HG02798 (cell line): ENCODE measurements around the gene GSN.

Experiments used
- ATAC-seq: cut with Tn5 transposase; IDR thresholded peaks from one replicate; pipeline ENCODE4 v1.9.1; 2021; ENCODE audit warnings: mild to moderate bottlenecking; ENCODE audit not compliant: unreplicated experiment, poor library complexity

Gene GSN

GRCh38 chr9:121242959-121243346, 25.0 kb upstream of the GSN start:
- ATAC-seq: no peak

DNA sequence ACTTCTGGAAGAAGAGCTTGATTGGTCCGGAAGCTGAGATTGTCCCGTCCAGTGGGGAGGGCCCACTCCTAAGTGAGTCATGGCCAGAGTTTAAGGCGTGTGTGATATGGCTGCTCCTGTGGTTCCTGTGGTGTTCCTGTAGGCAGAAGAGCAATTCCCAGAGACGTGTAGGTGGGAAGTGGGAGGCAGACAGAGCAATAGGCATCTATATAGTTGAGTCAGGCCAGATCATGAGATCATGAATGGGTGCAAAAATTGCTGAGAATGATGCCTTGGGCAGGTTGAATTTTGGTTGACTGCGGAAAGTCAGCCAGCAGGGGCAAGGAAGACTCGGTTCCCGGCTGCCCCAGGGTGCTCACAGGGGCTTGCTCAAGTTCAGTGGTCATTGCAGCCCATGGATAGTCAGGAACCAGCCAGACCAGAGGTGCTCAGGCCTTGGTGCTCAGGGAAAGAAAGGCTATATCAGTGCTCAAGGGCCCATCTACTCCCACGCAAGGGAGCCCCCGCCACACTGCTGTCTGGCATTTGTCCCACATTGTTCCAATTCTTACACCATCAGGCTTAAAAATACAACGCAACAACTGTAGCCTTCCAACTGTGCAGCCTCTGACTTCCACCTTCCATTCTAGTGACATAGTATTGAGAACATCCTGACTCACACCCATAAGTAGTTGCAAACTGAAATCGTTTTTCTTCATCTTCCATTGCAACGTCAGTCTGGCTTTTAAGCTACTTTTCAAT, 21.0 kb upstream of the GSN start:
- ATAC-seq: no peak

- no peak for ATAC-seq
Measured at GRCh38 chr9:121249563-121249962, 18.4 kb upstream of the GSN start.

- ATAC-seq: no peak
Measured at GRCh38 chr9:121252104-121252851, 15.7 kb upstream of the GSN start.

DNA sequence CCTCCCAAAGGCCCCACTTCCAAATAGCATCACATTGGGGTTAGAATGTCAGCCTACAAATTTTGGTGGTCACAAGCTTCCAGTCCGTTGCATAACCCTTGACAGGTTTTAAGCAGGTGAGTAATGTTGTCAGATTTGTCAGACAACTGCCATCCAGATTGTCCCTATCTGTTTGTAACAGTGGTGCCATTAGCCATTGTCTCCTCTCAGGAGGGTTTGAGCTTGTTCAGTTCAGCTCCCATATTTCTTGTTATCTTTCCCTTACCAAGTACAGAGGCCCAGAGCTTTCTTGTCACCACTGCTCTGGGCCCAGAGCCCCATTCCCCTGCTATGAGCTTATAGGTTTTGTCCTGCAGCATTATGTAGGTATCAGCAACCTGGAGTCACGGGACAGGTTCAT, 14.8 kb upstream of the GSN start:
- no peak for ATAC-seq

DNA sequence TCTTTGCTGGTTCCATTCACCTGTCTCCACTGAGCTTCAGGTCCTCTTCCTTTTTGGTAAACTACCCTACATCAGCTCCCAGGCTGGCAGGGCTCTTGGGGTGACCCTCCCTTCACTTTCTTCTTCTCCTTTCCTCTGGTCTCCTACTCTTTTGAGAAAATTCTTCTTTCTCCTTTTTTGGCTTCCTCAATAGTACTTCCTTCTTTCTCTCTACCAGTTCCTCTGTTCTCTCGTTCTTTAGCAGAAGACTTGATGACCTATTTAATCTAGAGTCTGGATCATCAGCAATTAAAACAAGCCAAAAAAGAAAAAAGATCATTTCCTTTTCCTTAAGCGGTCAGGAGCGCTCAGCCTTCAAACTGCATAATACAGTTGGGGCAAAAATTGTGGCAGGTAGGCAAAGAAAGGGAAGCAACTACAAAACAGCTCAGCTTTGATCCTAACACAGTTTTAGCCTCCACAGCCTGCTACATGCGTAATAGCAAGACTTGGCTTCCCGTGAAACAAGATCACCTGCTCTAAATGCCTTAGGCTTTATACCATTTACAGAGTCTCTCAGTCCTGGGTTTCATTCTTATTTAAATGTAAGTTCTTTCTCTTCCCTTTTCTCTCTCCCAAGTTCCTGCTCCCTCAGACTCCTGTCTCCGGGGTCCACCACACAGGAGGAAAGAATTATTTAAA, 14.0 kb upstream of the GSN start:
- ATAC-seq: no peak

DNA sequence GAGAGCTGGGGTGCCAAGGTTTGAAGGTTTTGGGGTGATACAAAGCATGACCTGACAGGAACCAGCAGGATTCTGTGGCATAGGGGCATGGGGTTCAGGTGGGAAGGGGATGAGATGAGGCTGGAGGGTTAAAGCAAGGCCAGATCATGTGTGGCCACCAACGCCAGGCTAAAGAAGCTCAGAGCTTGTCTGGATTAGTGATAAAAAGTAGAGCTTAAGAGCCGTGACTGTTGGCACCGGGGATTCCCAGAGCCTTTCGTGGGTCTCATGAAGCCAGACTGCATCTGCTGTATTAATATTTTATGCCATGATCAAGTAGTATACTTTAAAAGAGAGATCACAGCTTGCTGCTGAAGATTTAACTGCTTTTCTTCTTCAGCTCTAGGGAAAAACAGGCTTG, 8.5 kb upstream of the GSN start:
- no peak for ATAC-seq

DNA sequence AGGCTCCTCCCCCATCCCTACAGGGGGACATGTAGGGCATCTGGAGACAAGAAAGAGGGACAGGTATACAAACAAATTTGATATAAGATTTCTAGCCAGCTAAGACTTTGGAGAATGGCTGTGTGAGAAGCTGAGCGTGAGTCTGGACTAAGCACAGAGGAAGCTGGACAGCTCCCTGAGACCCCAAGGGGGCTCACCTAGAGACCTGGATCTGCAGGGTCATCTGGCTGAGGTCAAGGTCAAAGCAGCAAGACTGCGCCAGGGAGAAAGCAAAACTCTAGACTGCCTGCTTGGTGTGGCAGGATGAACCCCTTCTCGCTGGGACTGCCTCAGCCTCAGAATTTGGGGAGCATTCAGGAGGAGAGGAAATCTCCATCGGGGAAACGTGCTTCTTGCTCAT, 8.0 kb upstream of the GSN start:
- ATAC-seq: no peak

GRCh38 chr9:121260457-121261106, 7.4 kb upstream of the GSN start:
- ATAC-seq: no peak

- no peak for ATAC-seq
Measured at GRCh38 chr9:121261107-121261460, 6.9 kb upstream of the GSN start.

GRCh38 chr9:121261755-121262154, 6.2 kb upstream of the GSN start:
- ATAC-seq: no peak

GRCh38 chr9:121262423-121262822, 5.5 kb upstream of the GSN start:
- no peak for ATAC-seq

DNA sequence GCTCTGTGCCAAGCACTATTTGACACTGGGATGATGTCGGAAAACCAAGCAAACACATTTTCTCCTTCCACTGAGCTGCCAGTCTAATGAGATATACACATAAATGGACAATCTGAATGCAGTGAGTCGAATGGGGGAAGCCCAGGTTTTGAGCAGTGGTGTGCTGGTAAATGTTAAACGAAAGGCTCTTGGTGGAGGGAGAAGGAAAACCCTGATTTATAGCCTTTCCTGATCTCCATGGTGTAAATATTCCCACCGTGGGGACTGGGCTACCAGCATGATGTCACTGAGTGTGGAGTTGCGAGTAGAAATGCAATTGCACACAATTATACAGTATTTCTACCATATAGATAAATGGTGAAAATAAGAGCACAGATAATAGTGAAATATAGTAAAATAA, 5.0 kb upstream of the GSN start:
- no peak for ATAC-seq

GRCh38 chr9:121266356-121266755, 1.6 kb upstream of the GSN start:
- ATAC-seq: no peak

- no peak for ATAC-seq
Measured at GRCh38 chr9:121266906-121267650, 884 bp upstream of the GSN start.

DNA sequence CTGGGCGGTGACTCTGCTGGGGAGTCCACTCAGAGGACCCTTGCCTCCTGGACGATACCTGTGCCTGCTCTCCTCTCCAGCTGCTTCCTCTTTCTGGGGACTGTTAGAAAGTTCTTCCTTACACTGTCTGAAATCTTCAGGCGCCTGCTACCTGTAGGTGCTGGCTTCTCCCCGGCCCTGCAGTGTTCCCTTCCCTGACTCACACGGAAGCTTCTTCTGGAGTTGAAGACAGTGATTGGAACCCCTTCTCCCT, 562 bp downstream of the GSN start:
- peak; percentile 28 for ATAC-seq

DNA sequence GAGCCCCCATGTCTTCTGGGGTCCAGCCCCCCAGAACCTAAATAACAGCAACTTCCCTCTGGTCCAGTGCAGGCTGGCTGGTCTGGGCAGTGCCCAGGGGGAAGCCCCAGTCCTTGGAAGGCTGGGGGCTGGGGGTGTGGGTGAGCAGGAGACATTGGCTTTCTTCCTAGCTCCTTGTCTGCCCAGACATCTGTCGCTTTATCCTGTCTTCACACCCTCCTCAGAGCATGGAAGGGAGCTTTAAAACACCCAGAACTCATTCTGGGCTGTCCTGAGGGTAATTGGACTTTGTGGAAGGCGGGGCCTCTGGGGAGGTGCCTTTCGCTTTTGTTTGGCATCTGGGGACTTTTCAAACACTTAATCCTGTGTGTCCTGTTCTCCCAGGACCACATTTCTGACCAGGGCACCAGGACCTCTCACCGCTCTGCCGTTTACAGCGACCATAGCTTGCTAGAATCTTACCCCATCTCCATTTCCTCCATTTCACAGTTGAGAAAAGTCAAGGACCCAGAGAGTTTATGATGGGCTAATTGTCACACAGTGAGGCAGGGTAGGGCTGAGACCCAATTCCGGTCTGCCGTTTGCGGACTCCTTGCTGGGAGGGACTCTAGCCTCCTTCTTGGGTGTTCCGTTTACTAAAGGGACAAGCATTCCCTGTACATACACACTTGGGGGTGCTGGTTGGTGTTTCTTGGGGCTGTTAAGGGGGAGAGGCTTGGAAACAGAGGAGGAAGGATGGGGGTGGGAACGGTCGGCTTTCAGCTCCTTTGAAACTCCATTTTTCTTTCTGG, 1.1 kb downstream of the GSN start:
- no peak for ATAC-seq

GRCh38 chr9:121269642-121270254, 1.8 kb downstream of the GSN start:
- no peak for ATAC-seq
